ENCODE measurements around the gene NMNAT3. TPM values are rescaled to one million over a fixed set of nuclear protein-coding genes. Genes with fewer than 3 reads are reported as not detected.

NMNAT3 gene
- total RNA-seq, 2 experiments from 2014 or later, result 3.6 to 5.5 TPM

GRCh38 chr3:139561255-139561817 is 116.4 kb downstream of the NMNAT3 start:
- Mint-ChIP-seq H3K27ac (no peak overlapping the region), H3K4me3 (no peak overlapping the region), H3K9me3 (no peaks in the 10 kb centered on the region), H3K27me3 (no peaks in the 10 kb centered on the region), H3K4me1 (no peaks in the 10 kb centered on the region), H3K36me3 (no peaks in the 10 kb centered on the region)
- no peak for DNase-seq

DNA sequence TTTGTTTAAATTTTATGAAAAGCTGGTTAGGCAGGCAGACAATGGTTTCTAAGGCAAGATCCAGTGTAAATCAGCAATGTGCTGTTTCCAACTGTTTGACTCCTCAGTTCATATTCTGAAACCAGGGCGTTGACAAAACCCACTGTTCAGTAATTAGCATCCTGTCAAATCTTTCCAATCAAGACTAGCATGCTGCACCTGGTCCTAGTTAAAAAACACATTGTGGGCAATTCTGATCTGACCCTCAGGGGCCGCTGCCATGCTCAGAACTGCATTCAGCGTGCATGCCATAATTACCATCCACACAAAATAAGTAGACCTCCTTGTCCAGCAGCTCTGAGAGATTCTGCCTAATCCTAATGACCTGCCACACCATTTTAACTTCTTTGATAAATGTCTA is 117.4 kb downstream of the NMNAT3 start:
- H3K27ac Mint-ChIP-seq, result no peak overlapping the region
- no peak for DNase-seq
- H3K27me3 Mint-ChIP-seq, result no peaks in the 10 kb centered on the region
- H3K4me3 Mint-ChIP-seq, result no peak overlapping the region
- H3K9me3 Mint-ChIP-seq, result no peaks in the 10 kb centered on the region
- H3K4me1 Mint-ChIP-seq, result no peaks in the 10 kb centered on the region
- no peaks in the 10 kb centered on the region for H3K36me3 Mint-ChIP-seq

DNA sequence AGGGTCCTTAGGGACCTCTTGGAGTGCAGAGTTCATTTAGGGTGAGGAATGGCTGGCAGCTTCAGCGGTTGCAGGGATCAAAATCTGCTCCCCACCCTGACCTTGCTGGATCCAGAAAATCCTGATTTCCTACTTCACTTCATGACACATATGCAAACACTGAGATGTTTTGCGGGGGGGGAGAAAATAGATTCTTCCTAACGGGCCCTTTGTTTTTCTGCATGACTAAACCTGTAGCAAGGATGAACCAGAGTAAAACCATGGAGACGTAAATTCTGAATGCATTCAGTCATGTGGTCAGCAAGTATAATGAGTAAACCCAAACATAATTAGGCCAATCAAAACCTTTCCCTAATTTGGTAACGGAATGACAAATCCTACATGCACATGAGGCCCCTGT is 118.2 kb downstream of the NMNAT3 start:
- H3K4me1 Mint-ChIP-seq, result no peaks in the 10 kb centered on the region
- no peaks in the 10 kb centered on the region for H3K36me3 Mint-ChIP-seq
- H3K27me3 Mint-ChIP-seq, result no peaks in the 10 kb centered on the region
- H3K4me3 Mint-ChIP-seq, result no peak overlapping the region
- no peak overlapping the region for H3K27ac Mint-ChIP-seq
- no peak for DNase-seq
- no peaks in the 10 kb centered on the region for H3K9me3 Mint-ChIP-seq

DNA sequence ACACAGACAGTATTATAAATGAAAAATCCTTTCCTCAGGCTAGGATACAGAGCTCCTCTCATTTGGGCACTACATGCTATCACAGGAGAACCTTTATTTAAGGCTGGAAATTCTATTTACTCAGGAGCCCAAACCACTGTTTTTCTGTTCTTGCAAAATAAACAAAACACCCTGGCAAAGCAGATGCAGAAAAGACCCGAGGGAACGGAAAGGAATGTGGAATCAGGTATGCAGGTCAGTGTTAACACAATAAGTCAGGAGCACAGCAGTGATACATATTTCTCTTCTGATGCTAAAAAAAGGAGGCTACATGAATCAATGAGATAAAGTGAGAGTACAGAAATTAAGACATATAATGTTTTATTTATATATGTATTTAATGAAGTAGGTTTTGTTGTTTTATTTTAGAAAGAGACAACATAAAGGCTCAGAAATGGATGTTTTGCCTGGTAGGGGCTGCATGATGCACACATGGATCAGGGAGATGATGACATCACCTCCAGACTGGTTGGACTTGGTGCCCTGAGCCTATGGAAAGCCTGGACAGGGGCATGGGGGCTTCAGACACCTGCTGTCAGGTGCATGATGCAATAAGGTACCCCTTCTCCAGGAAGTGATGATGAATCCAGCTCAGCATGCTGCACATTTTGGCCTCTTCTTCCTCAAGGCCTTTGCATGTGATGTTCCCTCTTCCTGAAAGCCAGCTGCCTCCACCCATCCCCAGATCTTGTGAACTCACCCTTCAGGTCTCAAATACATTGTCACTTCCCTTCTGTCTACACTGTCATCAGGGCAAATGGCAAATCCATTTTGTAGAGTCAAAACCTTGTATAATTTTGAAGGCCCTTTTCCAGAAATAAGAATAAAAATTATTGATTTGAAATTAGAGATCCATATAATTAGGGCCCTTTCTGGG is 119.2 kb downstream of the NMNAT3 start:
- Mint-ChIP-seq H3K4me1 (no peaks in the 10 kb centered on the region), H3K27me3 (no peaks in the 10 kb centered on the region), H3K36me3 (no peaks in the 10 kb centered on the region), H3K4me3 (no peak overlapping the region), H3K9me3 (no peaks in the 10 kb centered on the region), H3K27ac (no peak overlapping the region)
- no peak for DNase-seq

DNA sequence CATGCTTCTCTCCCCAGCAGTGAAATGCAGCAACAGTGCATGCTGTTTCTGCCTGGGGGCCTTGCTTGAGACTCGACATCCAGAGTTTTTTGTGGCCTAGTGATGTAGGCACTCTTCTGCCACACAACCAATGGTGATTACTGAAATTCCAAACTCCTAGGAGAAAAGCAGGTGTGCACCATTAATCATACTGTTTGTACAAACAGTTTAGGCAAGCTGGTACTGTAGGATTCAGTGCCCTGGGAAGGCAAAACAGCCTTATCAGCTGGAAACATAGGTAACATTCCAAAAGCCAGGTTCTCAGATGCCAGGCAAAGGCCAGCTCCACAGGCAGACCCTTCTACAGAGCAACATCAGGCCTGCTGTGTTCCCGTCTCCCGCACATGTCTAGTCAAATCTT is 120.7 kb downstream of the NMNAT3 start:
- no peaks in the 10 kb centered on the region for H3K9me3 Mint-ChIP-seq
- no peaks in the 10 kb centered on the region for H3K27me3 Mint-ChIP-seq
- no peaks in the 10 kb centered on the region for H3K4me1 Mint-ChIP-seq
- no peaks in the 10 kb centered on the region for H3K36me3 Mint-ChIP-seq
- no peak overlapping the region for H3K27ac Mint-ChIP-seq
- no peak overlapping the region for H3K4me3 Mint-ChIP-seq
- no peak for DNase-seq

DNA sequence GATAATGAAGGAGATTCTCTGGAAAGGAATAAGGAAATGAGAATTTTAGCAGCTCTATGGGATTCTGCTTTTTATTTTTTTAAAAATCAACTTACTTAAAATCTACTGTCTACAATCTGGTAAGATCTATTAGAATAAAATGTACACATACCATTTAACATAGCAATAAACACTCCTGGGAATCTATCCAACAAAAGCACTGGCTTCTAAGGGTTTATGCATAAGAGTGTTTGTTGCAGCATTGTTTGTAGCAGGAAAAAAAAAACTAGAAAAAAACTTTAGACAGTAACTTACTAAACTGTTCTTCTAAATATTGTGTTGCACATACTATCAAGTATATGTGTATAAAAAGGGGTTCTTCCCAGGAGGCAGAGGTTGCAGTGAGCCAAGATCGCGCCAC is 122.5 kb downstream of the NMNAT3 start:
- no peaks in the 10 kb centered on the region for H3K4me1 Mint-ChIP-seq
- no peaks in the 10 kb centered on the region for H3K9me3 Mint-ChIP-seq
- H3K36me3 Mint-ChIP-seq, result no peaks in the 10 kb centered on the region
- no peak for DNase-seq
- no peak overlapping the region for H3K4me3 Mint-ChIP-seq
- H3K27me3 Mint-ChIP-seq, result no peaks in the 10 kb centered on the region
- no peak overlapping the region for H3K27ac Mint-ChIP-seq

GRCh38 chr3:139554628-139555027 is 123.1 kb downstream of the NMNAT3 start:
- Mint-ChIP-seq H3K4me1 (no peaks in the 10 kb centered on the region), H3K27me3 (no peaks in the 10 kb centered on the region), H3K4me3 (no peak overlapping the region)

DNA sequence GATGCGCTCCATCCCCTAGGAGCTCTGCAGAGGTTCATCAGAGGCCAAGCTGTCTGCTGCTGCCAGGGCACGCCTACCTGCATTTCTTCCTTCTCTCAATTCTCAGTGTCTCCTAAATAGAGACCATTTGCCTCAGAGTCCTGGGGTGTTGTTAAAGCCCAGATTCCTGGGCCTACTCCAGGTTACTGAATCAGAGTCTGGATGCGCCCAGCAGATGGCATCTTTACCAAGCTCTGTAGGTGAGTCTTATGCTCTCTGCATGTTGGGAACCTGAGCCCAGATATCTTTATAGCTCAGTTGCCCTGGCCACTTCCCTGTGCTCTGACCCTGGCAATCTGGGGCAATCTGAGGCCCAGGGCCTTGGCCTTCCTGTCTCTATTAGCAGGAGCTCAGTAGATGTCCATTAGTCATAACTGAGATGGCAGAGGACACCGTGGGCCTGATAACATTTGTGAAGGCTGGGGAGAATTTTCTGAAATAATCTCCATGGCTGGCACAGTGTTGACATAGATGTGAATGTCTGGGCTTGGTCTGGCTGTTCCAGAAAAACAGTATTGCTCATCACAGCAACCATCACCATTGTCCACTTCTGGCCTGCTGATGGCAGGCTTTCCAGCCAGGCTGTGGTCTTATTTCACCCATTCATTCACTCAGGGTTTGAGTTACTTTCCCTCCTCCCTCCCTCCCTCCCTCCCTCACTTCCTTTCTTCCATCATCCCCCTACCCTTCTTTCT is 125.0 kb downstream of the NMNAT3 start:
- no peak overlapping the region for H3K4me3 Mint-ChIP-seq
- DNase-seq, result no peak
- no peak overlapping the region for H3K27ac Mint-ChIP-seq

More at GRCh38 chr3:139554628-139555027, 123.1 kb downstream of the NMNAT3 start:
- DNase-seq, result no peak
- no peaks in the 10 kb centered on the region for H3K9me3 Mint-ChIP-seq
- H3K36me3 Mint-ChIP-seq, result no peaks in the 10 kb centered on the region
- H3K27ac Mint-ChIP-seq, result no peak overlapping the region

GRCh38 chr3:139548801-139549200 is 129.0 kb downstream of the NMNAT3 start:
- Mint-ChIP-seq H3K36me3 (no peaks in the 10 kb centered on the region), H3K9me3 (no peaks in the 10 kb centered on the region), H3K27me3 (no peaks in the 10 kb centered on the region), H3K4me3 (no peak overlapping the region), H3K27ac (no peak overlapping the region), H3K4me1 (no peaks in the 10 kb centered on the region)
- no peak for DNase-seq

More for the DNA sequence above, 125.0 kb downstream of the NMNAT3 start:
- no peaks in the 10 kb centered on the region for H3K9me3 Mint-ChIP-seq
- no peaks in the 10 kb centered on the region for H3K36me3 Mint-ChIP-seq
- H3K4me1 Mint-ChIP-seq, result no peaks in the 10 kb centered on the region
- H3K27me3 Mint-ChIP-seq, result no peaks in the 10 kb centered on the region

DNA sequence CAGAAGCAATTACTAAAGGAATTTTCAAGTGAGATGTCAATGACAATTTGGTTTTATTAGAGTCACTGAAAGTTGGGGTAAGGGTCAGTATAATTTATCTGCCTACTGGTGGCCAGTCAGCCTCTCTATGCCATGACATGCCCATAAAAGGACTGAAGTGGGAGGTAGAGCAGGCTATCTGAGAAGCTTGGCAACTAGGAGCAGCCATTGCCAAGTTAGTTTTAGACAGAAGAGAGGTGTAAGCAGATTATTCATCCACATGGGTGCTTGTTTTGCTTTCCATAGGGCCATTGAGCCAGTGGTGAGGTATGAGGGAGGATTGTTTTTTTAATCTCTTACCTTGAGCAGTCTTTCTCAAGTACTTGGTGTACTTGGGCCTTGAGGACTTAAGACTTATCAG is 130.1 kb downstream of the NMNAT3 start:
- DNase-seq, result no peak
- H3K27ac Mint-ChIP-seq, result no peak overlapping the region
- H3K9me3 Mint-ChIP-seq, result no peaks in the 10 kb centered on the region
- H3K27me3 Mint-ChIP-seq, result peaks cover 4% of the 10 kb centered on the region
- no peak overlapping the region for H3K4me3 Mint-ChIP-seq
- H3K36me3 Mint-ChIP-seq, result no peaks in the 10 kb centered on the region
- no peaks in the 10 kb centered on the region for H3K4me1 Mint-ChIP-seq

DNA sequence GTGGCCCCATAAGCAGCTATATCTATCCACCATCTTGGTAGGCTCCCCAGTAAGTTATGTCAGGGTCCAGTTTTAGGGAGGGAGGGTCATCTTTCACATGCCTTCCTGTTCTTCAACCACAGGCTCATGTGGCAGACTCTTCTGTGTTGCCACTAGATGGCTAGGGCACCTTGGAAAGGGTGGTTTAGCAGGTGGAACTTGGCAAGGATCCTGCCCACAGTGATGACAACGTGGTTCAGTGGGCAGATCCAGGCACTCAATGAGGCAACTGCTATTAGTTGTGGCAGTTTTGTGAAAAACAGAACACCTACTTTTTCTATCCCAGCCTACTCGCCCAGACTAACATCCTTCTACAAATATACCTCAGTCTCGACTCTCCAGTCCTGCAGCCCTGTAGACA is 131.0 kb downstream of the NMNAT3 start:
- no peaks in the 10 kb centered on the region for H3K9me3 Mint-ChIP-seq
- H3K4me1 Mint-ChIP-seq, result no peaks in the 10 kb centered on the region
- no peaks in the 10 kb centered on the region for H3K36me3 Mint-ChIP-seq
- no peak for DNase-seq
- no peak overlapping the region for H3K4me3 Mint-ChIP-seq
- no peak overlapping the region for H3K27ac Mint-ChIP-seq
- H3K27me3 Mint-ChIP-seq, result peaks cover 12% of the 10 kb centered on the region

- no peak overlapping the region for H3K4me3 Mint-ChIP-seq
- H3K27me3 Mint-ChIP-seq, result peaks cover 60% of the 10 kb centered on the region
- H3K4me1 Mint-ChIP-seq, result peaks cover 20% of the 10 kb centered on the region
- no peaks in the 10 kb centered on the region for H3K9me3 Mint-ChIP-seq
- no peak for DNase-seq
- no peak overlapping the region for H3K27ac Mint-ChIP-seq
- no peaks in the 10 kb centered on the region for H3K36me3 Mint-ChIP-seq
Measured at GRCh38 chr3:139541532-139542288, 136.1 kb downstream of the NMNAT3 start.

DNA sequence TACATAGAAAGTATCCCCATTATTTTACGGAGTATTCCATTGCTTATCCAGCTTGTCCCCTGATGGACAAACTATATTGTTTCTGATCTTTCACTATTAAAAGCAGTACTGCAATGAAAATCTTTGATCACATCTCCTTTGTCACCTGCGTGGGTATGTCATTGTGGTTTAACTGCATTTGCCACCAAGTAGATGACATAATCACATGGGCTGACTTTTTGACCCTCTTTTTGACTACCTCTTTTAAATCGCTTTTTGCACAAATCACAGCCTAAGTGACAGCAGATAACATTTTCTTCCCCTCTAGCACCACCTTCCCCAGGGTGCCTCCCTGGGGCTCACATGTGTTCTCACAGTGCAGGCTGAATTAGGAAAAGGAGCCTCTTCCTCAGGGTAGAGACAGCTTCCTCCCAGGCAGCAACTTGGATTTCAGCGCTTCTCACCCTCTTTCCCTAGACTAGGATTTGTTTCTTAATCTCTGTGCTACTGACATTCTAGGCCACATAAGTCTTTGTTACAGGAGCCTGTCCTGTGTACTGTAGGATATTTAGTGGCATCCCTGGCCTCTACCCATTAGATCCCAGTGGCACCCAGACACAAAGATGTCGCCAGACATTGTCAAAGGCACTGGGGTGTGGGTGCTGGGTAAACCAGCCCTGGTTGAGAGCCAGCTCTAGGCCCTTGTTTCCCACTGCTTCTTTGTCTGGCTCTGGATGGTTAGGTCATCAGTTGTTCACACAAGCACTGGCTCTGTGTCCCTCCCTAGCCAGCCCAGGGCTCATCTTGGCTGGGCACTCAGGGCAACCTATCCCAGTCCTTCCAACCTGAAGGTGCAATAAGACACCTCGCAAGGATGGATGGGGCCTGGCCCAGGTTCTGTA is 136.9 kb downstream of the NMNAT3 start:
- no peaks in the 10 kb centered on the region for H3K9me3 Mint-ChIP-seq

GRCh38 chr3:139538733-139539132 is 139.0 kb downstream of the NMNAT3 start:
- H3K4me1 Mint-ChIP-seq, result peaks cover 20% of the 10 kb centered on the region
- H3K27me3 Mint-ChIP-seq, result peaks cover 68% of the 10 kb centered on the region
- H3K27ac Mint-ChIP-seq, result no peak overlapping the region
- H3K9me3 Mint-ChIP-seq, result no peaks in the 10 kb centered on the region
- H3K4me3 Mint-ChIP-seq, result no peak overlapping the region
- H3K36me3 Mint-ChIP-seq, result no peaks in the 10 kb centered on the region
- no peak for DNase-seq

More for the DNA sequence above, 136.9 kb downstream of the NMNAT3 start:
- no peak for DNase-seq
- Mint-ChIP-seq H3K4me1 (peaks cover 20% of the 10 kb centered on the region), H3K4me3 (no peak overlapping the region), H3K27ac (no peak overlapping the region), H3K36me3 (no peaks in the 10 kb centered on the region), H3K27me3 (peaks cover 64% of the 10 kb centered on the region)
